Diencephalon (tissue), 1 donor: ENCODE results near the gene ZCCHC10. TPM values are rescaled to one million over a fixed set of nuclear protein-coding genes. Genes with fewer than 3 reads are reported as not detected.

Source experiments
- small RNA-seq: library from RNA; depleted of rRNA; stranded (forward); fragments of <200 nt; gene quantifications from one replicate; pipeline ENCODE3, GENCODE V24; 2014
- total RNA-seq: library from RNA; depleted of rRNA; stranded (reverse); fragments of >200 nt; gene quantifications from one replicate; pipeline ENCODE4 v1.2.3, GENCODE V29; 2014

Gene ZCCHC10
- total RNA-seq, result 33.4 TPM

GRCh38 chr5:133025804-133026663 lies at the start of gene ZCCHC10:
Gene ZCCHC10, minus strand, starts transcription at chr5:133026549. Its CDS starts 12 bp downstream, at chr5:133026537.

GRCh38 chr5:133051542-133052316 lies 25.4 kb upstream of the ZCCHC10 start, which contains the start of gene HSPA4:
Gene HSPA4, plus strand, starts transcription at chr5:133052013. Its CDS starts 238 bp downstream, at chr5:133052251.

GRCh38 chr5:132963171-132964104 lies 62.9 kb downstream of the ZCCHC10 start, which contains the start of gene AFF4:
Gene AFF4, minus strand, starts transcription at chr5:132963634. Its CDS starts 26,445 bp downstream, at chr5:132937189.

Small RNAs within 50 kb of the gene (small RNA-seq; reads per million reads assigned to genes)
- gene AC113410.1 (not detected), gene AC113410.3 (not detected), gene ATP6V0E1P1 (not detected), gene RF00019 (not detected)

Other genes starting within 250 kb of the ZCCHC10 start
- gene SEPTIN8, start 249.3 kb downstream of the ZCCHC10 start, total RNA-seq, result 45.9 TPM
- 9.2 TPM for gene SOWAHA, start 213.2 kb downstream of the ZCCHC10 start, total RNA-seq
- 2.3 TPM for gene SHROOM1, start 195.9 kb downstream of the ZCCHC10 start, total RNA-seq
- 1.8 TPM for gene GDF9, start 160.1 kb downstream of the ZCCHC10 start, total RNA-seq
- 90.7 TPM for gene UQCRQ, start 159.9 kb downstream of the ZCCHC10 start, total RNA-seq
- 1.2 TPM for gene LEAP2, start 152.9 kb downstream of the ZCCHC10 start, total RNA-seq
- 86.7 TPM for gene AFF4, start 62.9 kb downstream of the ZCCHC10 start, total RNA-seq
- 139 TPM for gene HSPA4, start 25.5 kb upstream of the ZCCHC10 start, total RNA-seq